Heart left ventricle (tissue), 16 donors: ENCODE results near the gene CHST6. TPM values are rescaled to one million over a fixed set of nuclear protein-coding genes. Genes with fewer than 3 reads are reported as not detected.
A peak's percentile ranks its signal among the peaks of the same experiment; 100 is the strongest.
"Not testable (repeated sequence)": the region's sequence is repeated elsewhere in the genome, so short reads cannot be mapped to it uniquely, and the experiment has no call there.

Source experiments
- ATAC-seq, 4 donors: fragments of 200-7000 bp; cut with Tn5 transposase; one replicate each; pipeline ENCODE4 v1.9.1; 2020 to 2022; ENCODE audit warnings: moderate library complexity in 4 of 4, mild to moderate bottlenecking in 3 of 4, moderate number of reproducible peaks in 1 of 4
- DNase-seq, 5 donors: peaks; one replicate each; pipeline ENCODE4 v3.0.0-alpha.2; 2020
- H3K27ac ChIP-seq, 12 donors: fragments of 200-600 bp; sonication (generic) in 4 of 12; one replicate each; pipeline versions ENCODE4 v1.5.0 to v1.8.0; 2016 to 2022; ENCODE audit warnings: mild to moderate bottlenecking in 2 of 12
- H3K27me3 ChIP-seq, 9 donors: fragments of 200-600 bp; sonication (generic) in 2 of 9; one replicate each; pipeline versions ENCODE4 v1.5.1 to v1.8.0; 2016 to 2022; ENCODE audit warnings: mild to moderate bottlenecking in 3 of 9
- H3K36me3 ChIP-seq, 9 donors: fragments of 200-600 bp; sonication (generic) in 2 of 9; one replicate each; pipeline versions ENCODE4 v1.5.0 to v1.8.0; 2018 to 2022; ENCODE audit warnings: mild to moderate bottlenecking in 2 of 9
- H3K4me1 ChIP-seq, 12 donors: fragments of 200-600 bp; sonication (generic) in 4 of 12; one replicate each; pipeline versions ENCODE4 v1.5.0 to v1.8.0; 2016 to 2022; ENCODE audit warnings: mild to moderate bottlenecking in 3 of 12
- H3K4me3 ChIP-seq, 12 donors: fragments of 200-600 bp; sonication (generic) in 4 of 12; one replicate each; pipeline versions ENCODE4 v1.5.0 to v1.8.0; 2017 to 2022; ENCODE audit warnings: mild to moderate bottlenecking in 9 of 12, moderate library complexity in 4 of 12
- H3K9me3 ChIP-seq, 12 donors: fragments of 200-600 bp; sonication (generic) in 4 of 12; one replicate each; pipeline versions ENCODE4 v1.5.0 to v1.8.0; 2016 to 2022; ENCODE audit warnings: mild to moderate bottlenecking in 1 of 12
- POLR2A ChIP-seq, 2 donors: fragments of 450-650 bp; IDR thresholded peaks; one replicate each; pipeline ENCODE4 v1.6.1; 2017; ENCODE audit warnings: antibody characterized with exemption in 2 of 2, mild to moderate bottlenecking in 2 of 2, moderate library complexity in 2 of 2
- WGBS, 4 donors: extraction: QIAGEN DNeasy Blood & Tissue Kit in 2 of 4; methylation state at CpG; one replicate each; pipeline versions ENCODE4 v1.1.5 to v1.1.7; 2013 to 2018; 5-methylcytosine and 5-hydroxymethylcytosine counted together
- intact Hi-C, 10 donors: fragments of 100-400 bp; cut with DNase I; formaldehyde crosslinking; loops; one replicate each; pipeline versions ENCODE4 v1.11.1 to v1.14.2; 2022
- long read RNA-seq, 3 donors: library from polyadenylated mRNA; unstranded; transcript quantifications; one replicate each; pipeline ENCODE4 v2.0.0, GENCODE V29; 2020 to 2021
- polyA plus RNA-seq, 2 donors: library from polyadenylated mRNA; stranded (reverse); fragments of 200-250 nt; gene quantifications; one replicate each; pipeline ENCODE4 v1.2.3, GENCODE V29; 2013
- total RNA-seq, 9 donors: library from RNA; depleted of rRNA in 2 of 9; stranded (reverse); fragments of >200 nt in 2 of 9; fragmentation: NEBNext Ultra II Directional in 3 of 9; extraction: Animal tissue kit (Norgen Biotek cat#: 25700) in 3 of 9; gene quantifications; one replicate each; pipeline versions ENCODE4 v1.1.0 to v1.2.4, GENCODE V29; 2016 to 2023
- TF ChIP-seq, protein P1 (sequence below), 12 donors: fragments of 200-600 bp; sonication (generic) in 4 of 12; IDR thresholded peaks; one replicate each; pipeline versions ENCODE4 v1.5.0 to v1.8.0; 2018 to 2022; ENCODE audit warnings: antibody characterized with exemption in 12 of 12, mild to moderate bottlenecking in 5 of 12
- donor health status: ischemic (EF 13 %, LVEDD 7.1; RV severe dilation, severe dysfunction).
- donor health status: healthy with polysubstance abuse.
- donor health status: DM: no; HTN: yes; CAD: no.
- donor health status: DM: no; HTN: no; CAD: no.
- donor health status: ischemic (EF 25% LVEDD 6.9; RV normal size, moderate dysfunction).
- donor health status: ischemic (EF 25% LVEDD 5.7; RV mildly dilated, moderate dysfunction).
- donor health status: healthy.
- donor health status: DM: yes; HTN: yes; CAD: no.
- donor health status: ischemic (EF 35%, LVEDD 5.7; RV mildly dilated, moderate dysfunction).
- donor health status: nonischemic (EF 11% LVEDD 7.7; RV severe dilation, severe dysfunction).
- donor health status: DM: yes; HTN: yes; CAD: no.
- donor health status: PGD.
- donor health status: ischemic (EF 29% LVEDD 5.4; RV normal size, mild dysfunction).
- donor health status: nonischemic (EF 23%, LVEDD 6.1; RV moderate dilation, normal function).

Gene CHST6
- total RNA-seq (1 to 10 TPM in 3 of 9 donors, under 1 TPM in 6; 0.32 to 1.8 (median 0.88) TPM), polyA plus RNA-seq (1 to 10 TPM in 1 of 2 donors, under 1 TPM in 1; 0.46 to 1.1 TPM)
- long read RNA-seq, donor 1, partial matches to known transcripts, result 0 of 1 reads
- long read RNA-seq, donor 1, other reads (novel, unspliced or antisense), result 1 of 1 reads
- long read RNA-seq, donor 2, full-length matches to known transcripts, result 1 of 2 reads
- long read RNA-seq, donor 2, partial matches to known transcripts, result 0 of 2 reads
- long read RNA-seq, donor 2, other reads (novel, unspliced or antisense), result 1 of 2 reads
- long read RNA-seq, donor 3, result 0 reads

DNA sequence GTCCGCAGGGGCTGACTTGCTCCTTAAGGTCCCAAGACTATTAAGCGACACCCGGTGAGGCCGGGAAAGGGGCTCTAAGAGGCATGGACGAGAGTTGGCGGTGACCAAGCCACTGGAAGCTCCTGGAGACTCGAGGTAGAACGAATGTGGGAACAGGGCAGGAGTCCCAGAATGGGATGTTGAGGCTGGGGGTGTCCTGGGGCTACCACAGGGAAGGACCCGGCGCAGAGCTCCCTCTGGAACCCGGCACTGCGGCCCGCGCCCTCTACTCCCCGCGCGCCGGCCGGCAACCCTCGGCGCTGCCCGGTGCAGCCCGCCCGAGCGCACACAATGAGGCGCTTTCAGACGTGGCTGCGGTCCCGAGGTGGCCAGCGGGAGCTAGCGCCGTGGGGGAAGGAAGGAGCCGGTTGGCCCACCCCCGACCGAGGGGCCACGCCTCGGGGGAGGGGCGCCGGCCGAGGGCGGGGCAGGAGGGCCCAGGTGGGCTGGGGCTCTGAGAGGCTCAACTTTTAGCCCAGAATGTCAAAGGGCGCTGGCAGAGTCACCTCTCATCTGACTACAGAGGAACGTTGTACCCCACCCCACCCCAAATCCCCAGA lies at the start of gene CHST6:
TSS of gene CHST6 (minus strand) at position 366 of the 599 bp plus-strand sequence. CDS start 15,613 bp downstream, outside the sequence.
- Histone ChIP-seq H3K36me3 (no peaks in the 10 kb centered on the region), H3K27me3 (peaks cover 0 to 18% (median 0%) of the 10 kb centered on the region in 9 donors), H3K4me1 (peaks cover 0 to 23% (median 10%) of the 10 kb centered on the region in 12 donors), H3K4me3 (peak within 1 kb of the TSS; percentile 11 to 61 (median 50)), H3K27ac (no peak within 1 kb of the TSS), H3K9me3 (no peaks in the 10 kb centered on the region)
- DNase-seq, result peak; percentile 44 to 75 (median 57)
- intact Hi-C loops, result no loop called here
- 1 to 8% (median 2%) methylated on average over 14 to 43 of the region's 43 CpGs for WGBS, 4 donors
- no peak for TF ChIP-seq POLR2A (IDR thresholded peaks at IDR 0.05)
- TF ChIP-seq, protein P1, sequence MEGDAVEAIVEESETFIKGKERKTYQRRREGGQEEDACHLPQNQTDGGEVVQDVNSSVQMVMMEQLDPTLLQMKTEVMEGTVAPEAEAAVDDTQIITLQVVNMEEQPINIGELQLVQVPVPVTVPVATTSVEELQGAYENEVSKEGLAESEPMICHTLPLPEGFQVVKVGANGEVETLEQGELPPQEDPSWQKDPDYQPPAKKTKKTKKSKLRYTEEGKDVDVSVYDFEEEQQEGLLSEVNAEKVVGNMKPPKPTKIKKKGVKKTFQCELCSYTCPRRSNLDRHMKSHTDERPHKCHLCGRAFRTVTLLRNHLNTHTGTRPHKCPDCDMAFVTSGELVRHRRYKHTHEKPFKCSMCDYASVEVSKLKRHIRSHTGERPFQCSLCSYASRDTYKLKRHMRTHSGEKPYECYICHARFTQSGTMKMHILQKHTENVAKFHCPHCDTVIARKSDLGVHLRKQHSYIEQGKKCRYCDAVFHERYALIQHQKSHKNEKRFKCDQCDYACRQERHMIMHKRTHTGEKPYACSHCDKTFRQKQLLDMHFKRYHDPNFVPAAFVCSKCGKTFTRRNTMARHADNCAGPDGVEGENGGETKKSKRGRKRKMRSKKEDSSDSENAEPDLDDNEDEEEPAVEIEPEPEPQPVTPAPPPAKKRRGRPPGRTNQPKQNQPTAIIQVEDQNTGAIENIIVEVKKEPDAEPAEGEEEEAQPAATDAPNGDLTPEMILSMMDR (IDR thresholded peaks at IDR 0.05), result no peak
- ATAC-seq, result peak in 3 of 4 donors; percentile 54 to 82 (median 79)

DNA sequence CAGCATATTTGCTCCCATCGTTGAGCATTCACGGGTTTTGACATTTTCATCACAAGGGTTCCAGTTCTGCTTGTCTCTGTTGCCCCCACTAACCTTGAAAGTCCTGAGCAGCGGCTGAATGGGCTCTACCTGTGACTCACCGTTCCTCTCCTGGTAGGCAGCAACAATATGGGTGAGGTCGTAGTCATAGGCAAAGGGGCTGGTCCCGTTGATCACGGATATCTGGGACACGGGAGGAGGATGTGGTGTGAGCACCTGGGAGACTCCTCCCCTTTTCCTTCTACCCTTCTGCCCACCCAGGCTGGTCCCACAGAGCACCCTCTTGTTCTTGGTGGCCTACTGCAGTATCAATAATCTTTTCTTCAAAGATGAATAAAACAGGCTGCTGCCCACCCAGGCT lies 47.2 kb upstream of the CHST6 start:
- intact Hi-C loops, result loop anchor here in 2 of 10 donors (5.0 to 10.0 kb wide), 2 partner anchors 35 to 68 kb away; no protein-coding TSS in a partner anchor
- not testable (repeated sequence) for DNase-seq, H3K27ac ChIP-seq, H3K4me3 ChIP-seq, ATAC-seq, H3K9me3 ChIP-seq, H3K27me3 ChIP-seq, H3K4me1 ChIP-seq
- peaks cover 0 to 34% (median 3%) of the 10 kb centered on the region in 9 donors for H3K36me3 ChIP-seq
- WGBS, 4 donors, result 90 to 96% (median 93%) methylated on average over 6 to 8 of the region's 8 CpGs

DNA sequence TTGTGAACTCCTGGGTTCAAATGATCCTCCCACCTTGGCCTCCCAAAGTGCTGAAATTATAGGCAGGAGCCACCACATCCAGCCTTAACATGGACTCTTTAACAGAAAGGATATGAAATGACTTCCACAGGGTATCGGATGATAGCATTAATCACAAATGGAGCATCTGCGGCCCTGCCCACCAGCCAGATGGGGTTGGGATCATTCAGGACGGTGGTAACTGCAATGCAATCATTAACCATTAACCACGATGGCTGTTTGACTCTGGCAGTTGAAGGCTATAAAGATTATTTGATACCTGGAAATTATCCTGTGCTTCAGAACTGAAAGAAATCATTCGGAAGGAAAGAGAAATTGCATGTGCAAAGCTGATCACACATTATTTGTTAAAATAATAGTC lies 46.0 kb upstream of the CHST6 start:
- no peak for TF ChIP-seq POLR2A (IDR thresholded peaks at IDR 0.05)
- TF ChIP-seq, protein P1 (IDR thresholded peaks at IDR 0.05), result no peak
- H3K27ac ChIP-seq, result no peak overlapping the region
- 90 to 98% (median 94%) methylated on average over 5 of the region's 5 CpGs for WGBS, 4 donors
- DNase-seq (no peak), ATAC-seq (no peak)
- peaks cover 0 to 34% (median 3%) of the 10 kb centered on the region in 9 donors for H3K36me3 ChIP-seq
- H3K9me3 ChIP-seq, result no peaks in the 10 kb centered on the region
- H3K4me1 ChIP-seq, result peaks cover 0 to 8% (median 1%) of the 10 kb centered on the region in 12 donors
- H3K27me3 ChIP-seq, result no peaks in the 10 kb centered on the region
- no peak overlapping the region for H3K4me3 ChIP-seq
- intact Hi-C loops, result loop anchor here in 2 of 10 donors (5.0 to 10.0 kb wide), 2 partner anchors 34 to 66 kb away; no protein-coding TSS in a partner anchor

DNA sequence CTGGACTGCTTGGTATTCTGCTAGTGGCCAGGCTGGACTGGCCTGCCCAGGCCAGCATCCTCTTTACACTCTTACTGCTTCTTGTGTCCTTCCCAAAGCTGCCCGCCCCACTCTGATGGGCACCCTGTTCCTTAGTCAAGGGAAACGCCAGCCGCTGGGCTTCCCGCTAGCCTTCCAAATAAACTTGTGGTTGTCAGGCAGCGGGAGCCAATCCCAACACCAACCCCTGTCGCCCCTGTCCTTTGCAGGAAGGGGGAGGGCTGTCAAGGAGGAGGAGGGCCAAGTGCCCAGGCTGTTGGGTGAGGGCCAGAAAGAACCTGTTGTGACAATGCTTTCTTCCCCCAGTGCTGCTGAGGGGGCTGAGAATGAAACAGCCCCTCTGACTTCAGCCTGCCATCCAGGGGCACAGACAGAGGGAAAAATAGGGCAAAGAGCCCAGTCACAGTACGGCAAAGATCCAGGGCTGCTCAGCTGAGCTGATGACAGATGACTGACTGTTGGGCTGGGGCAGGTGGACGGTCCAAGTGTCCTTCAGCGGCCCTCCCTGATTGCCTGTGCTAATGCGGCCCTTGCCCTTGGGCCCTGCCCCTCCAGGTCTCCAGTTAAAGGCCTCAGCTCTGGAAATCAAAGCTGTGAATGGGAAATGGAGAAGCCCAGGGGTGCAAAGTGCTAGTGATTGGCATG lies 43.8 kb upstream of the CHST6 start:
- H3K4me1 ChIP-seq, intact Hi-C loops, H3K4me3 ChIP-seq, H3K27me3 ChIP-seq, H3K9me3 ChIP-seq: not testable (repeated sequence)
- Histone ChIP-seq H3K36me3 (peaks cover 0 to 27% (median 3%) of the 10 kb centered on the region in 9 donors), H3K27ac (peak overlapping the region in 8 of 12 donors; percentile 10 to 74 (median 57))
- DNase-seq (peak in 1 of 5 donors; percentile 50), ATAC-seq (peak; percentile 90 to 95 (median 93))
- WGBS, 4 donors, result 47 to 65% (median 60%) methylated on average over 7 to 8 of the region's 10 CpGs

DNA sequence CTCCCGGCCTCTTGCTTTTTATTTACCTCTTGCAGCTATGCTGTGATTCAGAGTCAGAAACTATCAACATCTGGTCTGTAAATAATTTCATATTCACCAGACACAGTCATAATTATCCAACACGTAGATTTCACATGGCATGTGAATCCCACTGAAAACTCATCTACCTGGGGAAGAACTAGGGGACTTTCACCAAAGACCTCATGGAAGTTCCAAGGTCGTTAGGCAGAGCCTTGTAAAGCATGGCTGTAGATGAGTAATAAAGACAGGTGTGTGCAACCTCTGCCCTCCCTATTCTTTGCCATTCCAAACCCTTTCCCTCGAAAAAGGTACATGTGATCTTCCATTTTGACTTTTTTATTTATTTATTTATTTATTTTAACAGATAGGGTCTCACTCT lies 42.5 kb upstream of the CHST6 start:
- intact Hi-C loops, result no loop called here
- Histone ChIP-seq H3K9me3 (no peaks in the 10 kb centered on the region), H3K27ac (peak overlapping the region in 1 of 12 donors; percentile 74), H3K36me3 (peaks cover 0 to 17% (median 3%) of the 10 kb centered on the region in 9 donors), H3K4me3 (no peak overlapping the region), H3K27me3 (no peaks in the 10 kb centered on the region), H3K4me1 (peaks cover 0 to 8% (median 1%) of the 10 kb centered on the region in 12 donors)
- WGBS, 4 donors, result 89 to 93% (median 91%) methylated on average over 4 of the region's 4 CpGs
- ATAC-seq, result no peak
- DNase-seq, result no peak
- TF ChIP-seq, protein P1 (IDR thresholded peaks at IDR 0.05), result no peak
- no peak for TF ChIP-seq POLR2A (IDR thresholded peaks at IDR 0.05)
